GM18870 (cell line): ENCODE data around the gene MMP17.

Experiments
- ATAC-seq: cut with Tn5 transposase; IDR thresholded peaks from one replicate; pipeline ENCODE4 v1.9.1; 2021; ENCODE audit warnings: moderate library complexity; ENCODE audit not compliant: unreplicated experiment

MMP17 gene

DNA sequence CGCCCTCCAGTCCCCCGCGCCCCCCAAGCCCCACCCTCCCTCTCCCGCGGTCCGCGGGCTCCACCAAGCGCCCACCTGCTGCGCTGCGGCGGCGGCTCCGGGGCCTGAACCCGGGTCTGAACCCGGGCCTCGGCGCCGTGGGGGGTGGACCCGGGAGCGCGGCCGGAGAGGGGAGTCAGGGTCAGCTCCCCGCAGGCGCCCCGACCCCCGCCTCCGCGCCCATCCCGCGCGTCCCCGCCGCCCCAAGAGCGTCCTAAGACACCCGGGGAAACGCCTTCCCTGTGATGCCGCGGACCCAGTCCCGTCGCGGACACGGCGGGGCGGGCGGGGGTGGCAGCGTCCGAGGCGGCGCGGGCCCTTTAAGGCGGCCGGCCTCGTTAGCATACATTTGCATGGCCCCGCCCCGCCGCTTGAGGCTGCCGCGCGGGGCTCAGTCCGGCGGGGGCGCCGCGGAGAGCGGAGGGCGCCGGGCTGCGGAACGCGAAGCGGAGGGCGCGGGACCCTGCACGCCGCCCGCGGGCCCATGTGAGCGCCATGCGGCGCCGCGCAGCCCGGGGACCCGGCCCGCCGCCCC, at the start of gene MMP17:
Gene MMP17, plus strand, starts transcription at position 433 of the 574 bp plus-strand sequence. Its CDS starts 102 bp downstream, at position 535.
- ATAC-seq, result no peak

DNA sequence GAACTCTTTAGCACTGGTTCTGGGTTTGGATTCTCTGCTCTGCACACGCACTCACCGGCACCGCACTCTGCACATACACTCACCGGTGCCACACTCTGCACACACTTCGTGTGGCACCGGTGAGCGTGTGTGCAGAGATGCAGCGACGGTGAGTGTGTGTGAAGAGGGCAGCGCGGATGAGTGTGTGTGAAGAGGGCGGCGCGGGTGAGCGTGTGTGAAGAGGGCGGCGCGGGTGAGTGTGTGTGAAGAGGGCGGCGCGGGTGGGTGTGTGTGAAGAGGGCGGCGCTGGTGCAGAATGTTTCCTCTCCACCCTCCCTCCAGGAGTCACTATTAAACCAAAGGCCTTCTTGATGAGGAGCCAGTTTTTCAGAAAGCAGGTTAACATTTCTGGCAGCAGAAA, 49.2 kb upstream of the MMP17 start:
- no peak for ATAC-seq

DNA sequence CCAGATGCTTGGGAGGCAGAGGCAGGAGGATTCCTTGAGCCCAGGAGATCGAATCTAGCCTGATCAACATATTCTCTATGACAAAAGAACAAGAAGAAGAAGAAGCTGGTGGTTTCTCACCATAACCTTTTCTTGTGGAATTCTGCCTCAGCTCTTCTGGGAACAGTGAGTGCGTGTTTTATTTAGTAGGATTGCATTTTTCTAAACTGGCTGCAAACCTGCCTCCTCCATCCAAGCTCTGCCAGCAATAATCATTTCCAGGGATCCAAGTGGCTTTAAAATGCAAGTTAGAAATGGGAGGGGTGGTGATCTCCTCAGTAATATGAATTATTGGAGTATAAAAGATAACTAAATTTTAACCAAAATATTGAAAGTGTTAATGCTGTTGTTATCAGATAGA, 46.1 kb upstream of the MMP17 start:
- no peak for ATAC-seq

DNA sequence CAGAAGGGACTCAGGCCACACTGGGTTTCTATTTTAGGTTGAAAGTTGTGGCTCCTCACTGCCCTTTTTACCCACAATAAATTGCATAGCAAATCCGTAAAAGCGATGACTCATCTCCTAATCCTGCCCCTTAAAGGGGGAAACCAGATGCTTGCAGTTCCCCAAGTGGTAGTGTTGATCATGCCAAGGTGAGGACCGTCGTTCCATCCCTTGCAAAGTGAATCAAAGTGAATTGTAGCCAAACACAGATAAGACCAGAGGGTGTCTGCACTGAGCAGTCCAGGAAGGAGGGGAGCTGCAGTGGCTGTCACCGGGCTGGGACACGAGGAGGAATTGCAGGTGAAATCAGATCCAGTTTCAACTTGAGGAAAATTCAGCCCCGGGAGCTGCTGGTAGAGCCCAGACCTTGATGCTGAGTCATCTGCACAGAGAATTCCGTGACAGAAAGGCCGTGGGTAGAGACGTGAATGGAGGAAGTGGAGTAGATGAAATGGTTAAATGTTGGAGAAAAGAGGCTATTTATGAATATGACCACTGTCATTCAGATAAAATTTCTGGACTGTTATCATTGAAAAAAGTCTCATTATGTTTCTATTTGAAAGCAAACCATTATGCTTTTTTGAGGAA, 44.2 kb upstream of the MMP17 start:
- peak; percentile 86 for ATAC-seq

DNA sequence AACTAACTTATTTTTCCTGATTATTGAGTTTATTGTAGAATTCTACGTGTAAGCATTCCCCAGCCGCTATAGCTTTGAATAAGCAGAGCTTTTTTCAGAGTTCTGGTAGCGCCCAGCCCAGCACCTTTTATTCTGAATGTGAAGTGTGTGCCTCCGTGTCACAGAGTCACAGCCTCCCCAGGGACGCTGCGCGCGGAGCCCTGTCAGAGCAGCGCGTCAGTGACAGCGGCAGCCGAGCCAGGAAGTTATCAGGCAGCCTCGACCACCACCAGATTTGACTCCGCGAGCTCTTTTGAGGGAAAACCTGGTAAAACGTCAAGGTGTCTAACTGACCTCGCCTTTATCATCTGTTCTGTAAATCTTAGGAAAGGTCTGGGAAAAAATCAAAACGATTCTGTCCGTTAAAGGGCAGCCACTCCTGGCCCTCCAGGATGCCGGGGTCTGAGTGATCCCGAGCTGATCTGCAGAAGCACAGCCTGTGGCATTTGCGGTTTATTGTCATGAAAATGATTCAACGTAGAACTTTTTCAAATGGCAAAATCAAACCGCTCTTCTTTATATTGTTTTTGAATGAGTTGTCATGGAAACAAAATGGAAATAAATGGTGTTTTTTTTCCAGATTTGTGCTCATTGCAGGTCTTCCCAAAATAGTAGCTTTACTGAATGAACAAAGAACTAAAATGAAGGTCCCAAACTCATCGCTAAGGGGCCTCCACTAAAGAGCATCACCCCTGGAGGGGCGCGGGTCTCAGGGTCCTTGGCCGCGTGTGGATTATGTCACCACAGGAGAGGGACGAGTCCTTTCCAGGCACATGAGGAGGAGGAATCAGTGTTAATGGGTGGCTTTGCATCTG, 43.1 kb upstream of the MMP17 start:
- no peak for ATAC-seq

DNA sequence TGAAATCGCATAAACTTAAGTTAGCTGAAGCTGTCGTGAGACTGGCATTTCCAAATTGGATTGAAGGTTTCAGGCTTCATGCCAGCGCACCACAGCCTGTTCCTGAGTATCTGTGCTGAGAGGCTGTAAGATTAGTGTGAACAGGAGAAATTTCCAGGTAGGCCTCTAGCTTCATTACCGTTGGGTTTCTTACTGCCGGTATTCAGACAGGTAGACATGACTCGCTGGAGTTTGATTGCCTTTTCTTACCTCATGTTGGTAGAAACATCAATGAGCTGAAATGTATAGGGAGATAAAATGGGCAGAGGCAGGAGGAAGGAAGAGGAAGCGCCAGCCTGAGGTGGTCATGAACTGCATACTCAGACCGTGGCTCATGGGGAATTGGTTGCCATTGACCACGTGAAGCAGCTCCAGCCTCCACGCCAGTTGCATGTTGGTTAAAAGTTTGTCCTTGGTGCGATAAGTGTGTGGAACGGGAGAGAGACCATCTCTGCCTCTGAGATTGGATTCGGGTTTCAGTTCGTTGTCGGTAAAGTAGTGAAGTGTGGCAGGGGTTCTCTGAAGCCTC, 42.3 kb upstream of the MMP17 start:
- no peak for ATAC-seq

DNA sequence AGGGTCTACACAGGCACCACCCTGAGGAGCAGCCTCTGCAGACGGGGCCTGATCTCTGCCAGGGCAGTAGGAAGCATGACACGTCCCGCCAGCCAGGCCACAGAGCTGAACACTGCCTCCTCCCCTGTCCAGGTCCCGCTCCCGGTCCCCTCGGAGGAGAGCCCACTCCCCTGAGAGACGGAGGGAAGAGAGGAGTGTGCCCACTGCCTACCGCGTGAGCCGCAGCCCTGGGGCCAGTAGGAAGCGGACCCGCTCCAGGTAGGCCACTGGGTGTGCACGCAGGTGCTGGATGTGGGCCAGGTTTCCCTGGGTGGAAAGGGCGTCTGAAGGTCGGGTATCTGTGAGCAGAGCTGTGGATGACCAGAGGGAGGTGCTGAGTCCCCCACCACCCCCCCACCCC, 41.9 kb upstream of the MMP17 start:
- no peak for ATAC-seq

DNA sequence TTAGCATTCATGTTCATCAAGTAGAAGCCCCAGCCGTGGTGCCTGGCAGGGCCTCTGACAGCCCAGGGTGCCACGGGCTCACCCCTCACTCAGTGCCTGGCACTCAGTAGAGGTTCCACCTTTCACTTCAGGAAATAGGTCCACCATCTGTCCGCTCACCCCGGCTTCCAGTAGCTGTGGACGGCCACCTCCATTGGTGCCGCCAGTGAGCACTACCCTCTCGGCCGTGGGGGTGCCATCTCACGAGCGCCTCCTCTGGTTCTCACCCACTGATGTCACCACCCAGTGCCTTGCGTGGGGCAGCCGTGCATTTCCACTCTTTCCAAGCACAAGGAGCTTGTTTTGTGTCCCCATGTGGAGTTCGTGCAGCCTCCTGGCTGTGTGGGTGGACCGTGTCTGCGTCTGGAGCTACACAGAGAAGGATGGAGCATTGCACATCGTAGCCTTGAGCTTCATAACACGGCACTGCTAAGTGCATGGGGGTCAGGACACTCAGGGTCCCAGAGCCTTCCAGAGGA, 41.0 kb upstream of the MMP17 start:
- ATAC-seq, result no peak

DNA sequence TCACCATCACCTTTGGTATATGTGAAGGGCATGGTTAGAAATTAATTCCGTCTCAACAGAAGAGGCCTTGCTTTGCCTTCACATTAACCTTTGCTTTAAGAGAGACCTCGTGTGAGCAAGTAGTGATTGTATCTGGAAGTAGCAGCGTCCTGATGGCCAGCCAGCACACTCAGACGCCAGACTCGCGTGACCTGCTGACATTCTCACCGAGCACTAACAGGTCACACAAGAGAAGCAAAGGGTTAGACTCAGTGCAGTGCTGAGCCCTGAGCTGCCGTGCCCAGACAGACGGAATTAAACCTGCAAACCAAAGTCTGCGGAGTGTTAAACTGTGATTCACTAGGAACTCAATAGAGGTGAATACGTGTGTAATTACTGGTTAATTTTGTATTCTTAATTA, 40.1 kb upstream of the MMP17 start:
- ATAC-seq, result no peak

DNA sequence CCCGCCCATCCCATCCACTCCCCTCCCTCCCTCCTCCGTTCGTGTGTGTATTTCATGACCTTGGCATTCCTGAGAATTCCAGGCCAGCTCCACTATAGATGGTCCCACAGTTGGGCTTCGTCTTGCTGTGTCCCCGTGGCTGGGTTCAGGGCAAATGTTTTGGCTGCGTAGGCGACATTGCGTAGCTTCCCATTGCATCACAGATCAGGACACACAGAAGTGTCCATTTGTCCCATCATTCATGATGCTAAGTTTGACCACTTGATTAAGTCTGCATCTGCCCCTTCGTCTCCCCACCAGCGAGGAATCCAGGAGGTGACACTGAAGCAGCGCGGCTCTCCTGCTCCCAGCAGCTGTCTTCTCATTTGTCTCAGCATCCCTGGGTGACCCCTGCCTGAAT, 38.6 kb upstream of the MMP17 start:
- no peak for ATAC-seq

DNA sequence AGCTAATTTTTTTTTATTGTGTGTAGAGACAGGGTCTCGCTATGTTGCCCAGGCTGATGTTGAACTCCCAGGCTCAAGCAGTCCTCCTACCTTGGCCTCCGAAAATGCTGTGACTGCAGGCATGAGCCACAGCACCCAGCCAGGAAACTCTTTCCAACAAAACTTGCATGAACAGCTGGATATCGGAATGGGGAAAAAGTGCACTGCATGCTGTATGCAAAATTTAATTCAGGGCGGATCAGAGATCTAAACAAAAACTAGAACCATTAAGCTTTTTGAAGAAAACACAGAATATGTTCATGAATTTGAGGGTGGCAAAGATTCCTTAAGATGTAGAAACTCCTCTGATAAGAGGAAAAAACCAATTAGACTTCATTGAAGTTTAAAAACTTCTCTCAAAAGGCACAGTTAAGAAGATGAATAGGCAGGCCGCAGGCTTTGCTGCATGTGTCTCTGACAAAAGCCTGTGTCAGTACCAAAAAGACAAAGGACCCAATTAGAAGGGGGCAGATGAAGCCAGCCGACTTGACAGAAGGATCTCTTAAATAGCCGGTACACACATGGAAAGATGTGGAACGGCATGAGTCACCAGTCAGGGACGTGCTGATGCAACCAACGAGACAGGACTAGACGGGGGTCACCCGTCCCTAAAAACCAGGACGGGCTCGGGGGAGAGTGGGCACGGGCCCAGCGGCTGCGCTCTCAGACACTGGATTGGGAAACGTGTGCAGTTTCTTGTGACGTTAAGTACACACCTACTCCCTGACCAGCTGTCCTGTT, 34.8 kb upstream of the MMP17 start:
- ATAC-seq, result no peak

DNA sequence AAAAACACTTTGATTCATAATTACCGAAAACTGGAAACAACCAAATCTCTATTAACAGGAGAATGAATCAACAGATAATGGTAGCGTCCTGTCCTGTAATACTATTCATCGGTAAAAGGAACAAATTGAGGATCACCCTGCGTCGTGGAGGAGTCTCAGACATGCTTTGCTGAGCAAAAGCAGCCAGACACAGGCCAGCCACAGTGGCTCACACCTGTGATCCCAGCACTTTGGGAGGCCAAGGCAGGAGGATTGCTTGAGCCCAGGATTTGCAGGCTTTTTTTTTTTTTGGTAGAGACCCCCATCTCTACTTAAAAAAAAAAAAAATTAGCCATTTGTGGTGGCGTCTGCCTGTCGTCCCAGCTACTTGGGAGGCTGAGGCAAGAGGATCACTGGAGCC, 34.1 kb upstream of the MMP17 start:
- no peak for ATAC-seq

DNA sequence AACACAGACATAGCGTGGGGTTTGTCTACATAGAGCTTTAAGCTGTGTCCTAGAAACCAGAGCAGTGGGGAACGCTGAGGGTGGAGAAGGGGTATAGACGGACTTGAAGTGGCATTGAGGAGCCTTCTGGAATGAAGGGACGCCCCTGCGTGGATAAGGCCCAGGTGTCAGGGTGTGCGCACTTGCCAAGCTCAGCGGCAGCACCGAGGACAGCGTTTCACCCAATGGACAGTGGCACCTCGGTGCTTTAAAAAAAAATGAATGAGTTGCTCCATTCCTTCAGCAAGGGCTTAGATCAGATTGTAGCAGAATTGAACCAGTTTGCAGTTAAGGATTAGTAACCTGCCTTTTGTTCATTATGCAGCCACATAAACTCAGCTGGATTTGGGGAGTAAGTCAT, 33.6 kb upstream of the MMP17 start:
- no peak for ATAC-seq

DNA sequence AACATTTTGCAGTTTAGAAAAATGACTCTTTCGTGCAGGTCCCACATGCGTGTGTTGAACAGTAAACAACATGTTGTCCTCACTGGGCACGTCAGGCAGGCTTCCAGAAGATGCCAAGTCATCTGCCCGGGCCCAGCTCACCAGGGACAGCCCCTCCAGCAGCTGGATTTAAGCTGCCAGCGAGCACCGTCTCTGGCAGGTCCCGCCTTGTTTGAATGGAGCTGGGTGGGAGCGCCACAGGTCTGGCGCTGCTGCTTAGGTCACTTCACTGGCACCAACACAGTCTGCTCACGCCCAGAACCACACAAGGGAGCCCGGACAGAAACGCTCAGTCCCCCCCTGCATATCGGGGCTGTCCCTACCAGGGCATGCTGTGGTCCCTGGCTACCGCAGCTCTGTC, 33.1 kb upstream of the MMP17 start:
- ATAC-seq, result no peak

DNA sequence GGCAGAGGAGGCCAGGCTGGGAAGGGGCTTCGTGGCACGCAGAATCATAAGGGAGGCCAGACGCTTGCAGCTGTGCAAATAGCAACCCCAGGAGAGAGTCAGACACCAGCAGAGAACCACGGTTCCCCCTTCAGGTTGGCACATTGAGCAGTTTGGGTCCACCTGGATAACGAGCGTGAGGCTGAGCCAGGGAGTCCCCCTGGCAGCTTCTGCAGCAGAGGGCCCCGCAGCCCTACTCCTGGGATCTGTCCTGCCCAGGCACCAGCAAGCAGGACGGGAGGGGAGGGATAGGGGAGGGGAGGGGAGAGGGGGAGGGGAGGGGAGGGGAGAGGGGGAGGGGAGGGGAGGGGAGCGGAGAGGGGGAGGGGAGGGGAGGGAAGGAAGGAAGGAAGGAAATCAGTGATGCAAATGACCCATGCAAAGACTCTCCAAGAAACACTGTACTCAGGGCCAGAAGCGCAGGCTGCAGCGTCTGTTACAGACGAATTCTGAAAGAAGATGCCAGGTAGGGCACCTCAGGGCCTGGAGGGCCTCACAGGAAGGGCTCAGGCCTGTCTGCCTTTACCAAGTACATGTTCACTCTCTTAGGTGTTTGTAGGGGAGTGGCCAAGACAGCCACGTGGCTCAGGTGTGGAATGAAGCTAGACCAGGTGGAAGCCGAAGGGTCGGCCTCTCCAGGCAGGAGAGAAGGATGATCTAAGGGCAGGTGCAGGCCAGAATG, 32.3 kb upstream of the MMP17 start:
- no peak for ATAC-seq

DNA sequence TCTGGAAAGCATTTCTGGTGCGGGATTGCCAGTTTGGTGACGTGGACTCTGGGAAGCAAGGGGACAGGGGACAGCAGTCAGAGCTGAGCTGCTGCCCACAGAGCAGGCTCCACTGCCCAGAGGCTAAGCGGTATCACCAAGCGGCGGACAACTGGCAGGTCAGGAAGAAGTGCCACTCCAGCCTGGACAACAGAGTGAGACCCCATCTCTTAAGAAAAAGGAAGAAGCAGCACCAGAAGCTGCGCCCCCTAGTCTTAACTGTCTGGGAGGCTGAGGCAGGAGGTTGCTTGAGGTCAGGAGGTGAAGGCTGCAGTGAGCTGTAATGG, 31.8 kb upstream of the MMP17 start:
- ATAC-seq, result no peak

DNA sequence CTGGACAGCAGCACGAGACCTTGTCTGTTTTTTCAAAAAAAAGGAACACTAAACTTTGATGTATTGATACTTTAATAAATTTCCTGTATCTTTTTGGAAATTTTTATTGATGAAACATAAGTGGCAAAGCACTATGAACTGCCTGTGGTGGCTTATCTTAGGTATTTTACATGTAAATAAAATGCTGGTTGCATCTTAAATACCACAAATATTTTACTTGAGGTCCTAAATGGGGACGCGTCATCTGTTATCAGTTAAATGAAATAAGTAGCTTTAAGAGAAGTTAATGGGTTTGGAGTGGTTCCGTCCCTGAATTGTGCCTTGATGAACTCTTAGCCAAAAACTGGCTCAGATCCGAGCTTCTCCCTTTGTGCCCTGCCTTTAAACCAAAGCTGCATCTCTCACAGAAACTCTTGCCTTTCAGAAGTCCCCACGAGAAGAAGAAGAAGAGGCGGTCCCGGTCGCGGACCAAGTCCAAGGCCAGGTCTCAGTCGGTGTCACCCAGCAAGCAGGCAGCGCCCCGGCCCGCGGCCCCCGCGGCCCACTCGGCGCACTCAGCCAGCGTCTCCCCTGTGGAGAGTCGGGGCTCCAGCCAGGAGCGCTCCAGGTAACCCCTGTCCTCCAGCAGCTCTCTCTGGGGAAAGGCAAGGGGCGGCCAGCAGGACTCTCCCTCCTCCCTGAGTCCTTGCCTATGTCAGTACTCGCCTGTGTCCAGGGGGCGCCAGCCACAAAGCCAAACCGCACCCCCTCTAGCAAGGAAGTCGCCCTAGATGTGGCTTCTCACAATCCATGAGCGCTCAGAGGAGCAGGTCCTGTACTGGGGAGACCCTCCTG, 31.2 kb upstream of the MMP17 start:
- no peak for ATAC-seq

DNA sequence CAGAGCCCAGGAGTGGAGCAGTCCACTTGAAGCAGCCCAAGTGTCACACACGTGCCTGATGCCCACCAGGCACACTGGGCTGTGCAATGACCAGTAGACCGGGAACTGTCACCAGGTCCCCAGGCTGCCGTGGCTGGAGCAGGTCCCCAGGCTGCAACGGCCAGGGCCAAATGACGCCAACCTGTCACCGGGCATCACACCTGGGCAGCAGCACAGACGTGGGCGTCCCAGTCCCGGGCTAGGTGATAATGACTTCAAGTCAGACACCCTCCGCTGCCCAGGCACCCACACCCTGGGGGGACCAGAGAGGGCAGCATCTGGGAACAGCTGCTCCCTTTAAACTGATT, 30.6 kb upstream of the MMP17 start:
- ATAC-seq, result no peak

DNA sequence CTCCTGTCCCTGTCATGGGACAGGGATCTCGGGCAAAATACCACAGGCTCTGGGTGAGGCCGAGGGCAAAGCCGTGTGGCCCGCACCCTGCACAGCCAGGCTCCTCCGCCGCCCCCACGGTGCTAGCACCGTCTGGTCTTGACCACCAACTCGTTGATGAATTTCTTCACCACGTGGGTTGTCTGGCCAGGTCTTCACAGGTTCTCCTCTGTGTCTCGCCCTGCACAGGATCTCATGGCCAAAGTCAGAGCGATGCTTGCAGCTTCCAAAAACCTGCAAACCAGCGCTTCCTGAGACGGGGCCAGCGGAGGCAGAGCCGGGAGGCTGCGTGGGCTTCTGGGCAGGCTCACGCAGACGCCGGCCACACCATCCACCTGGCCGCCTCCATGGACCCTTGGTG, 29.0 kb upstream of the MMP17 start:
- ATAC-seq, result no peak
